ENCODE data around the gene APOL5.
"Not testable (repeated sequence)": the region's sequence is repeated elsewhere in the genome, so short reads cannot be mapped to it uniquely, and the experiment has no call there.

APOL5 gene

GRCh38 chr22:35712672-35713071, 5.0 kb upstream of the APOL5 start:
- no peak for DNase-seq

GRCh38 chr22:35719212-35719875, 1.7 kb downstream of the APOL5 start:
- no peak for DNase-seq

GRCh38 chr22:35721960-35722359, 4.3 kb downstream of the APOL5 start:
- no peak for DNase-seq

GRCh38 chr22:35725521-35725920, 7.8 kb downstream of the APOL5 start:
- DNase-seq: no peak

GRCh38 chr22:35726398-35726797, 8.7 kb downstream of the APOL5 start:
- no peak for DNase-seq

- DNase-seq: no peak
Observed at GRCh38 chr22:35726933-35727332, 9.3 kb downstream of the APOL5 start.

- no peak for DNase-seq
Observed at GRCh38 chr22:35727436-35727835, 9.8 kb downstream of the APOL5 start.

- DNase-seq: peak; percentile 94
Observed at GRCh38 chr22:35728639-35729308, 11.1 kb downstream of the APOL5 start.

GRCh38 chr22:35729309-35729698, 11.6 kb downstream of the APOL5 start:
- DNase-seq: no peak

GRCh38 chr22:35731321-35731720, 13.6 kb downstream of the APOL5 start:
- no peak for DNase-seq

GRCh38 chr22:35732116-35732515, 14.4 kb downstream of the APOL5 start:
- DNase-seq: no peak

- DNase-seq: no peak
Observed at GRCh38 chr22:35733036-35733435, 15.4 kb downstream of the APOL5 start.

- no peak for DNase-seq
Observed at GRCh38 chr22:35733791-35734516, 16.3 kb downstream of the APOL5 start.

- no peak for DNase-seq
Observed at GRCh38 chr22:35734517-35734827, 16.8 kb downstream of the APOL5 start.

GRCh38 chr22:35735542-35735941, 17.9 kb downstream of the APOL5 start:
- DNase-seq: no peak

- no peak for DNase-seq
Observed at GRCh38 chr22:35736166-35736565, 18.5 kb downstream of the APOL5 start.

GRCh38 chr22:35736701-35737100, 19.0 kb downstream of the APOL5 start:
- no peak for DNase-seq

GRCh38 chr22:35737886-35738285, 20.2 kb downstream of the APOL5 start:
- DNase-seq: not testable (repeated sequence)

GRCh38 chr22:35739076-35739930, 21.6 kb downstream of the APOL5 start:
- DNase-seq: no peak

GRCh38 chr22:35739931-35740380, 22.3 kb downstream of the APOL5 start:
- DNase-seq: no peak

- no peak for DNase-seq
Observed at GRCh38 chr22:35740616-35741015, 22.9 kb downstream of the APOL5 start.

- DNase-seq: no peak
Observed at GRCh38 chr22:35742342-35743100, 24.8 kb downstream of the APOL5 start.
